HCT116 (cell line): ENCODE results near the gene REEP5.

Experiments used
- EGR1 ChIP-seq: IDR thresholded peaks from 2 replicates; pipeline ENCODE4 v1.6.1; 2012; ENCODE audit warnings: low read depth
- ELF1 ChIP-seq: IDR thresholded peaks from 2 replicates; pipeline ENCODE4 v1.6.1; 2012; ENCODE audit warnings: low read depth, borderline replicate concordance
- EZH2phosphoT487 ChIP-seq: fragments of 200-600 bp; IDR thresholded peaks from 2 replicates; pipeline ENCODE4 v1.6.1; 2018; ENCODE audit warnings: antibody characterized with exemption, borderline replicate concordance
- POLR2A ChIP-seq: IDR thresholded peaks from 2 replicates; pipeline ENCODE4 v1.7.0; 2011; ENCODE audit warnings: borderline replicate concordance; ENCODE audit not compliant: insufficient read depth, insufficient read length; ENCODE audit errors: extremely low read depth
- POLR2AphosphoS5 ChIP-seq: IDR thresholded peaks from 2 replicates; pipeline ENCODE4 v1.6.1; 2011; ENCODE audit warnings: mild to moderate bottlenecking, low read depth, low read length, moderate library complexity
- REST ChIP-seq: IDR thresholded peaks from 2 replicates; pipeline ENCODE4 v1.6.1; 2012; ENCODE audit warnings: low read depth
- YY1 ChIP-seq: IDR thresholded peaks from 2 replicates; pipeline ENCODE4 v1.6.1; 2011; ENCODE audit warnings: low read length, low read depth, moderate library complexity, mild to moderate bottlenecking; ENCODE audit not compliant: insufficient replicate concordance; ENCODE audit errors: extremely low read depth
- ZNF274 ChIP-seq: fragments of 200-500 bp; sonication (Bioruptor generic); IDR thresholded peaks from 2 replicates; pipeline ENCODE4 v1.6.1; 2014; ENCODE audit warnings: mild to moderate bottlenecking, low read depth, low read length, inconsistent platforms
- TF ChIP-seq, protein P1 (sequence below), 3 experiments: fragments of 200-600 bp in 1 of 3; sonication (generic) in 1 of 3; IDR thresholded peaks in 2 of 3; conservative IDR thresholded peaks in 1 of 3; 2 replicates each; pipeline ENCODE4 v1.5.1; 2012 to 2017; ENCODE audit warnings: low read depth in 2 of 3, low read length in 2 of 3, antibody characterized with exemption in 1 of 3, borderline replicate concordance in 1 of 3, control low read depth in 1 of 3, mild to moderate bottlenecking in 1 of 3, mixed read lengths in 1 of 3, mixed run types in 1 of 3, moderate library complexity in 1 of 3; ENCODE audit not compliant: insufficient read depth in 1 of 3

GRCh38 chr5:112923148-112923917 lies 1.3 kb upstream of the REEP5 start:
- TF ChIP-seq REST (no peak), POLR2A (no peak), EGR1 (no peak), EZH2phosphoT487 (no peak), ZNF274 (no peak), POLR2AphosphoS5 (no peak), YY1 (no peak), ELF1 (no peak)
- TF ChIP-seq, protein P1, sequence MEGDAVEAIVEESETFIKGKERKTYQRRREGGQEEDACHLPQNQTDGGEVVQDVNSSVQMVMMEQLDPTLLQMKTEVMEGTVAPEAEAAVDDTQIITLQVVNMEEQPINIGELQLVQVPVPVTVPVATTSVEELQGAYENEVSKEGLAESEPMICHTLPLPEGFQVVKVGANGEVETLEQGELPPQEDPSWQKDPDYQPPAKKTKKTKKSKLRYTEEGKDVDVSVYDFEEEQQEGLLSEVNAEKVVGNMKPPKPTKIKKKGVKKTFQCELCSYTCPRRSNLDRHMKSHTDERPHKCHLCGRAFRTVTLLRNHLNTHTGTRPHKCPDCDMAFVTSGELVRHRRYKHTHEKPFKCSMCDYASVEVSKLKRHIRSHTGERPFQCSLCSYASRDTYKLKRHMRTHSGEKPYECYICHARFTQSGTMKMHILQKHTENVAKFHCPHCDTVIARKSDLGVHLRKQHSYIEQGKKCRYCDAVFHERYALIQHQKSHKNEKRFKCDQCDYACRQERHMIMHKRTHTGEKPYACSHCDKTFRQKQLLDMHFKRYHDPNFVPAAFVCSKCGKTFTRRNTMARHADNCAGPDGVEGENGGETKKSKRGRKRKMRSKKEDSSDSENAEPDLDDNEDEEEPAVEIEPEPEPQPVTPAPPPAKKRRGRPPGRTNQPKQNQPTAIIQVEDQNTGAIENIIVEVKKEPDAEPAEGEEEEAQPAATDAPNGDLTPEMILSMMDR (IDR thresholded peaks at IDR 0.05 in 2 of 3, conservative IDR thresholded peaks at IDR 0.05 in 1 of 3; ENCODE audit: borderline replicate concordance in 1 of 3, insufficient read depth in 1 of 3, low read depth in 2 of 3, low read length in 2 of 3), result no peak
